ENCODE results near the gene NGEF. TPM values are rescaled to one million over a fixed set of nuclear protein-coding genes. Genes with fewer than 3 reads are reported as not detected.
A peak's percentile ranks its signal among the peaks of the same experiment; 100 is the strongest.

The NGEF gene
- total RNA-seq, 1 donor from 2014 or later, result 0.39 TPM

DNA sequence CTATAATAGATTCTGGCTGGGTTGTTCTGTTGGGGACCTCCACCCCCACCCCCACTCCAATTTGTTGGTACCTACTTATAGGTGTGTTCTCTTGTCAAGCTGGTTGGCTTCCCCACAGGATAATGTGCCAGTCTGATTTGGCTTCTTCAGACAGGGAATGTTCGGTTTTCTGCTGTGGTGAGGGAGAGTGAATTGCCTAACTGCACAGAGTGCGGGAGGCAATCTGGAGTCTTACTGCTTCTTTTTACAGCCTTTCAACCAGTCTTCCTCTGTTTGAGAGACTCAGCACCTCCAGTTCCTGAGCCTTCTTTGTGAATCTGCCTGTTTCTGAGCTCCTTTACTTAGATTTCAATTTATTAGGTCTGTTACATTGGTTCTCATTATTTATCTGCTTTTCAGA, 170.4 kb downstream of the NGEF start:
- DNase-seq (ENCODE audit: low read depth in 2 of 2), result no peak

DNA sequence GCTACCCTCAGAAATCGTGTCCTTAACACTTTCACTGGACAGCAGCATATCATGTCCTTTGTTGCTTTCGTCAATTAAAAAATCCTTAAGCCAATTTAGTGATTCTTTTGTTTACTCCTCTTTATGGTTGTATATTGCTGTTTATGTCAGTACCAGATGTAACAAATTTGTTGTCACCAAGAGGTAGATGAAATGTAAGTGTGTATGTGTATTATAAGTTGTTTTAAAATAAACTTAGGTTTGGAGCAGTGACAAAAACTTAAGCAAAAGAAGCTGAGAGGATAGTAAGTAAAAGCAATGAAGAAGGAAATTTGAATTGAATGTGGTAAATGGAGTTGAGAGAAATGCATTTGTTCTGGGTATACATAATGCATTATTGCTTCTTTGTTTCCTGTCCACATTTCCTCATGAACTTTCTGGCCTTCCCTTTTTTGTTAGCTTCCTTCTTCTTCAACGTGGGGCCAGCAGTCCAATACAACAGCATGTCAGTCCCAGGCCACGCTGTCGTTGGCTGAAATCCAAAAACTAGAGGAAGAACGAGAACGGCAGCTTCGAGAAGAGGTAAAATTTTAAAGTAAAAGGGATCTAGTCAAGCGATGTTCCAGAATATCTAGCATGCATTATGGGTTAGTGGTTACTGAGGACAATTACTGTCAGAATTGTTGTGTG, 173.5 kb downstream of the NGEF start:
- peak; percentile 28 to 78 for DNase-seq (ENCODE audit: low read depth in 2 of 2)

DNA sequence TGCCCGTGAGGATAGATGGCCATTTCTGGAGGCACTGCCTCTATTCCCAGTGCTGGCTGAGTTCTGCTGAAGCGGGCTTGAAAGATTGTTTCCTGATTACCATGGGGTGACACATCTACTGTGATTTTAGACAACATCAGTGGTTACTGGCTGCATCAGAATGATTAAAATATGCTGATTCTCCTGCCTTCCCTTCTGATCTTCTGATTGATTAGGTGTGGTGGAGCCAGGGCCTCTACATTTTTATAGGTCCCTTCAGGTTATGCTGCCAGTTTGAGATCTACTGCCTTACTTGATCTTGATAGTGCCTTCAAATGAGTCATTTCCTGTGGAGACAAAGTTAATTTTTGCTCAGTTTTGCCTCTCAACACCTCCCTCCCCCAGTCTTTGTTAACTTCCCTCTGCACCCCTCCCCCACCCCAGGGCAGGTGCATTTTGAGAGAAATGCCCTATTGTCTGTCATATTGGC, 174.6 kb downstream of the NGEF start:
- DNase-seq (ENCODE audit: low read depth in 2 of 2), result peak in 1 of 2 donors; percentile 64

DNA sequence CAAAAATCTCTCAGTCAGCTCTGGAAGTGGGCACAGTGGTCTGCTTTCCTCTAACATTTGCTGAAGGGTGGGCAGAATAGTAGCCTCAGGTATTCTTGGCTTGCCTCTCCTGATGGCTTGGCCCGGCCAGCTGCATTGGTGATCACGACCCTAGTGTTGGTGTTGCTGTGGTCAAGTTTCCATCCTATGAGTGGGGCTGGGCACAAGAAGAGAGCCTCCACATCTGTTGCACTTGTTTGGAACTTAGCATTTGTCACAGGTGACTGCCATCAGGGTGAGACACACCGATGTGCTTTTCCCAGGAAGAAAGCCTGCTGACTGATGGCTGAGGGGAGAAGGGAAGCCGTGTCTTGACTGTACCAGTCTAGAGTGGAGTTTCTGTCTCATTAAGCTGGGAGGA, 176.1 kb downstream of the NGEF start:
- DNase-seq (ENCODE audit: low read depth in 2 of 2), result no peak

DNA sequence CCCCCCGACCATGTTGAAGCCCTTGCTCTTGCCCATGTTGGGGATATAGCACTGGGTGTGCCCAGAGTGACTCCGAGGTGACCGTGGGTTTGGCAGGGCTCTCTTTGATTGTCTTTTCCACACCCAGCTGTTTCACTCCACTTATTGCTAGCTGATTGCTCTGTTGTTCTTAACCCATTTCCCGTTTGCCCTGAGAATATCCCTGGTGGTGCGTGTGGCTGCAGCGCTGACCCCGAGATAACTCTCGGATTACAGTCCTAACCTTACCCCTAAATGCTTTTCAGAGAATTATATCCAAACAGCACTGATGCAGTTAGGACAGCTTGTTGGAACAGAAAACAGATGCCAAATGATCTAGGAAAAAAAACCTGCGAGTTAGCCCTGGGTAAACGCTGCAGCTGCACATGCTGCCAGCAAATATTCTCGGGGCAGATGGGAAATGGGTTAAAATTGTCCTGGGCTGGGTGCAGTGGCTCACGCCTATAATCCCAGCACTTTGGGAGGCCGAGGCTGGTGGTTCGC, 177.3 kb downstream of the NGEF start:
- DNase-seq (ENCODE audit: low read depth in 2 of 2), result peak in 1 of 2 donors; percentile 55

DNA sequence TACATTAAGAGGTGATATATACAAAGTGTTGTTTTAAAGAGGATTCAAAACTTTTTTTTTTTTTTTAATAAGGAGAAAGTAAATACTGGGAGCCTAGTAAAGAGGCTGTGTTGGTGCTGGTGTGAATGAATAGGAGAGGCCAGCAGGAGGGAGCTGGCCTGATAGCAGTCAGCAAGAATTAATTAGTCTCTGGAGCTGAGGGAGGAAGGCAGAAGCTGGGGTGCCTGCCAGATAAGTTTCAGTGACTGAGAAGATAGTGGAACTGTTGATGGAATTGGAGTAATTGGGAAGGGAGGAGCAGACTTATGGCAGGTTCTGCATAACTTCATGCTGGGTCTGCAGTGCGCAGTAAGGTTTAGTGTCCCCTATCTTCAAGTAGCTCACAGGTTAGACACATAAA, 179.2 kb downstream of the NGEF start:
- no peak for DNase-seq (ENCODE audit: low read depth in 2 of 2)

DNA sequence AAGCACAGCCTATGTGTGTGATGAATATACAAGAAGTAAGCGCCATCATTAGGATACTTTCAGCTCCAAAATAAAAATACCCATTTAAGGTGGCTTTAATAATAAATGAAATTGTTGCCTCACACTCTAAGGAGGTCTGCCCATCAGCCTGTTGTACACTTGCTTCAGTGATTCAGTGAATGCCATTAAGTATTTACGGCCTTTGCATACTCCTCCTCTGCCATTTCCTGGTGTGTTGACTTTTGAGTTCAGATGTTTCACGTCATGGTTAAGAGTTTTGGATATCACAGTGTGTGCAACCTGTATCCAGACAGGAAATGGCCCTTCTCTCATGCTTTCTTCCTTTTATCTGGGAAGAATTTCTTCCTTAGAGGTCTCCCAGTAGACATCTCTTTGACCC, 181.6 kb downstream of the NGEF start:
- no peak for DNase-seq (ENCODE audit: low read depth in 2 of 2)

DNA sequence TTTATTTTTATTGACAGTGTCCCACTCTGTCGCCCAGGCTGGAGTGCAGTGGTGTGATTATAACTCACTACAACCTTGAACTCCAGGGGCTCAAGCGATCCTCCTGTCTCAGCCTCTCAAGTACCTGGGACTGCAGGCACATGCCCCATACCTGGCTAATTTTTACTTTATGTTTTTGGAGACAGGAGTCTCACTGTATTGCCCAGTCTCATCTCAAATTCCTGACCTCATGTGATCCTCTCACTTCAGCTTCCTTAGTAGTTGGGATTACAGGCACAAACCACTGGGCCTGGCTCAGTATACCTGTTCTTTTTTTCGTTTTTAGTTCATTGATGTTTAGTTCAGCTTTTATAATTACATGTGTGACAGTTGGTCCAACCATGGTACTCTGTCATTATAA, 183.1 kb downstream of the NGEF start:
- no peak for DNase-seq (ENCODE audit: low read depth in 2 of 2)

Other genes with a start within 250 kb of the NGEF start
- gene KCNJ13, start 236.7 kb downstream of the NGEF start, total RNA-seq, result not detected in 2 replicates
- gene SNORC, start 143.0 kb downstream of the NGEF start, total RNA-seq, result 0.13 TPM in 2 replicates
- not detected in 2 replicates for gene NEU2, start 19.4 kb upstream of the NGEF start, total RNA-seq
- gene INPP5D, start 47.1 kb upstream of the NGEF start, total RNA-seq, result 29.4 and 45.0 TPM in 2 replicates
- 23.7 and 26.6 TPM in 2 replicates for gene ATG16L1, start 238.4 kb upstream of the NGEF start, total RNA-seq

Data from dermis microvascular lymphatic vessel endothelial cell (primary cell).